GM19463 (cell line): ENCODE data around the gene KLC1.

ENCODE experiments used
- ATAC-seq: cut with Tn5 transposase; IDR thresholded peaks from one replicate; pipeline ENCODE4 v1.9.1; 2021; ENCODE audit warnings: mild to moderate bottlenecking, moderate library complexity; ENCODE audit not compliant: unreplicated experiment

Gene KLC1

DNA sequence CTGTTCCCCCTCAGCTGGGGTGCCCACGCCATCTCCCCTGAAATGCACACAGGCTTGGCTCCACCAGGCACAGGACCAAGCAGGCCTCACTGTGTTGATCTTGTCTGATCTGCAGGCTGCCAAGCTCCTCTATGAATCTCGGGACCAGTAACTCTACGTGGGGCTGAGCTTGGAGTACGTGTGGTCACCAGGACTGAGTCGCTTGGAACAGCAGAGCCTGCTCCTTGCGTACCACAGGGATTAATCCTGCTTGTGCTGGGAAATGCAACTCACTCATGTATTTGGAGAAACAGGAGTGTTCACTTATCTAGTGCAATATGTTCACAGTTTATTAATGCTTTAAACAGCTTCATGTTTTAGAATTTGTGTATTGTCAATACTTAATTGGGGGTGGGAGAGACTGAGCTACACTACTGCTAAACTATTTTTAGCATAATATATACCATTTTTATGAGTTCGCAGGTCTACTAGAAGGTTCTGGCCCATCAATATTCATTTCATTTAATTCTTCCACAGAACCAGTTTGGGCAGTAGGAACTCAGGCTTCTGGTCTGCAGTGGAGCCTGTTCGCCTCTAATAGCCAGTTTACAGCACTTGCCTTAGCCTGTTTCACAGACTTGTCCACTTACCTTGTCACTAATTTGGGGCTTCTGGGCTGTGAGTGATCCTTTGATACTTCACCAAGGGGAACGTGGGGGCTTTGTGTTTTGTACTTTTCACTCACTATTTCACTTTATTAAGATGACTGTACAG, 104.0 kb downstream of the KLC1 start:
- no peak for ATAC-seq

DNA sequence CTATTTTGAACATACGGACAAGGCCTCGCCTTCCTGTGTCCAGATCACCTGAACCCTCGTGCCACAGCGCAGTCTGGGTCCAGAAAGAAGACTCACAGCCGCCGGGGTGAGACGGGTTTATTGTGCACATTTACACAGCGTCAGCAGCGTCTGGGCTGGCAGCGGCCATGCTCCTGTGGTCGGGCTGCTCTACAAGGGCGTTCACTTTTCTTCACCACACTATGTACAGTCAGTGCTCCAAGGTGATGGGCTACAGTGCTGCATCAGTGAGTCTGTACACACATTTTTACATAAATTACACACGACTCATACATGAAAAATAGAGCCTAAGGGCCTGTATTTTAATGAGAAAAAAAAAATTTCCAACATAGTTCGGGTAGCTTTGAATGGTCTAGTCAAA, 104.6 kb downstream of the KLC1 start:
- no peak for ATAC-seq

DNA sequence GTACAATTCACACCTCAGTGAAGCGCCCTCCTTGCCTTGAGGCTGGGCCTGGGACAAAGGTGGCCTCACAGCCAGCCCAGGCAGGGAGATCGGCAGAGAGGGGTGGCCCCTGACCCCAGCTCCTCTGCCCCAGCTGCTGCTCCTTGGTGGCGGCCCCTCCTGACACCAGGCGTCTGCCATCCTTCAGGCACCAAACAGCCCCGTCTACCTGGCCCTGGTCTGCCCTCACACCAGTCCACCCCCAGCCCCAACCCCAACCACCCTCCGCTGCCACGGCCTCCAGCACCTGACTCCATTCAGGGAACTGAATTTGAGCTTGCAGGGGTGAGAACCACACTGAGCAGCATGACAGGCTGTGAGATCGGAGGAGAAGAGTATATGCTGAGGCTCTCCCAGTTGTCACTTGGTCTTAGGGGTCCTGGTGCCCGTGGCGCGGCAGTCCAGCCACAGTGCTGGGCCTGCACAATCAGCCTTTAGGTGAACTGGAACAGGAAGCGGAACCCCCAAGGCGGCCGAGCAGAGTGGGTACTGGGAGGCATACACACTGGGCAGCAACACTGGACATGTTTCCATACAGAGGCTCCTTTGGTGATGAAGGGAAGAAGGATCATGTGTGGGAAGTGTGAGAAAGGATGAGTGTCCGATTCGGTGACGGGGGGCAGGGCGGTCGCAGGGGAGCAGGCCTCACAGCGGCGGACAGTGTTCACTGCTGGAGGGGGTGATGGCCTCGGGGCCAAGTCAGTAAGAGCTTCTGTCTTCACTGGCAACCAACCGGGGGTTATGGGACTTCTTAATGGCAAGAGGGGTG, 105.3 kb downstream of the KLC1 start:
- no peak for ATAC-seq

DNA sequence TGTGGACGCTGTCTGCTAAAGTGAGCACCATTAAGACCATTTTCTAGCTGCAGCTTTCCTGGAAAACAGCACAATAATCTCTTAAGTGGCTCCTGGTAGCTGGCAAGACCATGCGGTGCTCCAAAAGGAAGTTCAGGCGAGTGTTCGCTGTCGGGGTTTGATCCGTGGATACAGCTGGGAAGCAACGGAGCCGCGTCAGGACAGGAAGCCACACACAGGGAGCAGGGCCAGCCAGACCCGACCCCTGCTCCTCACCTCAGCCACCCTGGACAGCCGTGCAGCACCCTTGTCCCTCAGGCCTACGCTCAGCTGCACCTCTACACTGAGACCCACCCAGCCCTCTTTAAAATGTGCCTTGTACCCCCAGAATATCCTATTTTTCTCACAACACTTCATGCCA, 106.0 kb downstream of the KLC1 start:
- no peak for ATAC-seq

DNA sequence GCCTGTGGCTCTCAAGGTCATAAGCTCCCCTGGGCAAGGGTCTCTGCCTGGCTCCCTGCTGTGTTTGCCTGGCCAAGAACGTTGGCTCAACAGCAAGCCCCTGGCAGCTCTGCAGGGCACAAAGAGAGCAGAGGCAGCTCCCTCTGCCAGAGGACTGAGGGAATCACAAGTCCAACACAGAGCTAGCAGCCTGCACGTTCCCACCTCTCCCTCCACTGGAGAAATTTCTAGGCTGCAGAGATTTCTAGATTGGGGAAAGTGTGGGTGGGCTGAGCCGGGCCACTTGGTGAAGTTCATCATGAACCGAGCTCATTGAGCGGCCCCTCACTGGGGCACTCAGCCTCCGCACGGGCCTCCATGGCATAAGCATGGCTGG, 106.4 kb downstream of the KLC1 start:
- no peak for ATAC-seq

DNA sequence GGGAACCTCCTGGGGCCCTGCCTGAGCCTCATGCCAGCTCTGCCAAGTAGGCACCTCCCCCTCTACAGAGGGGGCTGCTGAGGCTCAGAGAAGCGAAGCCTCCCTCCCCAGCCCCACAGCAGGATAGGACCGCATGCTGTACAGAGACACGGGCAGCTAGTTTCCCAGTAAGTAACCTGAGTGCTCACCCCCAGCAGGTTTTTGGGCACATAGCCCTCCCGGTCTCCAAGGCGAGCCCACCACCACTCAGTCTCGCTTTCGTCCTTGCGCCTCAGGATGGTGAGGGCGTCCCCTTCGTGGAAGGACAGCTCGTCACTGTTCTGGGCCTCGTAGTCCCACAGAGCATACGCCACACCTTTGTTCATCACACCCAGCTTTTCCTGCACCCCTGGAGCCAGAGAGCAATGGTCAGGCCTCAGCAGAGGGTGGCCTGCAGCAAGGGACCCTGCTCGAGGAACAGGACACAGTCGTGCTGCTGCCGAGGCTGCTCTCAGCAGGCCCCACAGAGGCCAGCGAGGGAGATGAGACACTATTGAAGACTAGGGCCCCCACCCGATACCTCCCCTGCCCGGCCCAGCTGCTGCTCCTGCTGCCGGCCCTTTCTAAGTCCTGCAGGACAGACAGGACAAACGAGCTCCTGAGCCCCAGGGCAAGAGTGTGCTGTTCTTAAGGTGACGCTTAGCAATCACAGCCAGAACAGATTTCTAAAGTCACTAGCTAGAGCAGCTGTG, 107.0 kb downstream of the KLC1 start:
- ATAC-seq, result no peak

DNA sequence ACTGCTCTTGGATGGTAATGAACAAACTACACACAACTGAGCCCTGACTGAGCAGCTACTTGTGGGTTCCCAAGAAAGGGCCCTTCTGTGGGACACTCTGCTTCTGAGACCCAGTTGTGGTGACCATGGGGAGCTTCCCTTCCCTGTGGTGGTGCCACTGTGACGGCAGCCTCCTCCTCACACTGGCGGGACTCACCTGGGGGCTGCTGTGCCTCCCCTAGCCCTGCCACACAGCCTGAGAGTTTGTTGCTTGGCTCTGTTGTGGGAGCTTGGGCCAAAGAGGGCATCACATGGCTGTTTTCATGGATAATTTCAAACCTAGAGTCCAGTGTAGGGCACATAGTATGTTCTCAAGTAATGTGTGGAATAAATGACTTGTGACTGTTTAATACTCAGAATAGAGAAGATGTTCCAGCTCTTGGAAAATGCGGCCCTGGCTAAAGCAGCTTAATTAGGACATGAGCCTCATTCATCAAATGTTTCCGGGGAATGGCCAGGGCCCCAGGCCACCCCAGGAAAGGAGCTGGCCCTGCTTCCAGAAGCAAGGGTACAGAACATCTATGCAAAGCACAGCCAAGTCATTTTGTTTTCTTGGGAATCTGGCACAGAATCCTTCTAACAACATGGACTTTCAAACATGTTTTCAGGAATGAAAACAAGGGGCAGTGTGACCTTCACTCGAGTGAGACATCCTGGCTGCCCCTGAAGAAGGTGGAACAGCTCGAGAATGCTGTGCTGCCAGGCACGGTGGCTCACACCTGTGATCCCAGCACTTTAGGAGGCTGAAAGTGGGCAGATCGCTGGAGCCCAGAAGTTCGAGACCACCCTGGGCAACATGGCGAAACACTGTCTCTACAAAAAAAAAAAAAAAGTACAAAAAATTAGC, 107.8 kb downstream of the KLC1 start:
- no peak for ATAC-seq

DNA sequence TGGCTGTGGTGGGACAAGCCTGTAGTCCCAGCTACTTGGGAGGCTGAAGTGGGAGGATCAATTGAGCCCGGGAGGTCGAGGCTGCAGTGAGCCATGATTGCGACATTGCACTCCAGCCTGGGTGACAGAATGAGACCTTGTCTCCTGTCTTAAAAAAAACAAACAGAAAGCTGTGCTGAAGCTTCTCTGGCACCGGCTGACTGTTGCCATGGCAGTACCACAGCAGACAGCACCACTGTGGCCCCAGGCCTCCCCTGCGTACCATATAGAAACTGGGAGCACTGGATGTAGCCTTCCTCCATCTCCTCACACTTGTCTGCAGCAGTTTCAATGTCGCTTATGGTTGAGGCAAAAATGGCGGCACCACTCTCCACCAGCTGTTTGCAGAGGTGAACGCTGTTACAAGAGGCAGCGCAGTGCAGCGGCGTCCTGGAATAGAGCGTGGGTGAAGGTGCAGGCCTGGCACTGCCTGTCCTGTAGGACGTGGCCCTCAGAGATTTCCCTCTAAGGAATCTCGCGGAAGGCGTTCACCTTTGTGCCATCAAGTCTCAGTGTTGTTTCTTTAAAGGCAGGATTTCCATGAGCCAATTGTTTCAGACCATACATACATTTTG, 108.5 kb downstream of the KLC1 start:
- no peak for ATAC-seq

DNA sequence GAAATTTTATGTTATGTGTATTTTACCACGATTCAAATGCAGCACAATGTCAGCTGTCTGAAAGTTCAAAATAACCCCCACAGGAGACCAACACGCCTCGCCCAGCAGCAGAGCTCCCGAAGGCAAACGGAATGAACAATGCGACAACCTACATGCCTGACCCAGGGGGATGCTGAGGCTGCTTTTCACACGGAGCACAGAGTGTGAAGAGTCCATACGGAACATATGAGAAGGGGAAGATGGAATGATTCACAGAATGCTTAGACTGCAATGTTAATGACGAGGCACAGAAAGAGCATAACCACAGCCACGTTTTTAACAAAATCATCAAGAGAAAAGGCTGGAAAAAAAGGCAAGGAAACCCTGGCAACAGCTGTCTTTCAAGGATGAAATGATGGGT, 109.2 kb downstream of the KLC1 start:
- no peak for ATAC-seq

DNA sequence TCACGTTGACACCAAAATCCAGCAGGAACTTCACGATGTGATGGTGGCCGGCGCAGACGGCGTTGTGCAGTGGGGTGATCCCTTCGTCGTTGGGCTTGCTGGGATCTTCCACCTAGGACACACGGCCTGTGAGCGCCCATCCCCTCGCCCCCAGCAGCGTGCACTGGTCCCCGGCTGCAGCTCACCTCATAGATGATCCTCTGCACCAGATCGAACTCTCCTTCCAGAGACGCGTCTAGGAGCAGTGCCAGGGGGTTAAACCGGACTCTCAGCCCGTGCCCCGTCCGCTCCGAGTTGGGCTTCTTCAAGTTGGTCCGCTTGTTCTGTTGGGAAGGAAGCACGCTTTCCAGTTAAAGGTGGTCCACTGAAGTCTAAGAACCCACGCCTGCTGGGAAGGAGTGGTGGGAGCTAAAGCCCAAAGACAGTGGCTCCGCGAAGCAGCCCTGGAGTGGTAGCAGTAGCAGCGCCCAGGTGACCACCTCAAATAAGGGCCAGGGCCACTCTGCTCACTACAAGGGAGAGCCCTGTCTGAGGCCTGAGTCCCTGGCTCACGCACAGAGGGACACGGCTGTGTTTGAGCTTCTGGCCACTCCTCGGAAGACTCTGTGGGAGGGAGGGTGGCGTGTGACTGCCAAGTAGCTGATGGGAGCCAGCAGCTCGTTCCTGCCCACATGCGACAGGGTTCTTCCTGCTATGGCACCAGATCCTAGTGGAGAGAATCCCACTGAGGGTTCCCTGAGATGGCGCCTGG, 109.9 kb downstream of the KLC1 start:
- ATAC-seq, result no peak

DNA sequence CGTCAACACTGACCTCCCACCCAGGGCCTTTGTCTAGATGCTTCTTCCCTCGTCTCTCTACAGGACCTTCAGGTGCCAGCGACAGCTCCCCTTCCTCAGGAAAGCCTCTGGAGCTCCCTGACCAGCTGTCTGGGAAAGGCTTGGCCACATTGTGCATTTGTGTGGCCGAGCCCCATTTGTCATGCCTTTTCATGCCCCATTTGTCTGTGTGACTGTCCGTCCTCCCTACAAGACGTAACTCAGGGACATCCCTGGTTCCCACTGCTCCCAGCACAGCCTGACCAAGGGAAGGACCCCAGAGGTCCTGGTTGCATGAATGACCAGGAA, 110.4 kb downstream of the KLC1 start:
- no peak for ATAC-seq

DNA sequence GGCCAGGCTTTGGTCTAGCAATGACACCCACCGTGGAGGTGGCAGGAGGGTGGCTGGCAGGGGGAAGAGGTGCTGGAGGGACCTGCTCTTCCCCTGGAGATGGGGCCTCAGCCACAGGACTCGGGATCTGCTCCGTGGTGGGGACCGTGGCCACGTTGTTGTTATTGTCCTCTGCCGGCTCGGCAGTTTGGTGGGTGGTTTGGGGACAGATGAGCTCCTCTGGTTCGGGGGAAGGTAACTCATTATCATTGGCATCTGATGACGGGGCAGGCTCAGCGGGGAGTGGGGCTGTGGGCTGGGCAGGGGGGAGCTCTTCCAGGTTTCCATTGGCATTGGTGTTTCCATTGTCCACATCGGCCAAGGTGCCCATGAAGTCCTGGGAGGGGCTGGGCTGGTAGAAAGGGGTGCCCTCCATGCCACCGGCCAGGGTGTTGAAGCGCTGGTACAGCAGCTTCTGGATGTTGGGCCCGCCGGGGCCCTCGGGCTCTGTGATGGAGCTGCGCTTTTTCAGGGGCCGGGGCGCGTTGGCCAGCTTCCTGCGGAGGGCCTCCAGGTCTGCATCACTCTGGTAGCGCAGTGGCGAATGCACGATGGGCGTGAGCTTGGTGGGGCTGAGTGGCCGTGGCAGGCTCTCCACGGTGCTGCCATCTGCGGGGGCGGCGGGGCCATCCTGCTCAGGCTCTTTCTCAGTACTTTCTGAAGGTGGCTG, 110.9 kb downstream of the KLC1 start:
- ATAC-seq, result no peak

DNA sequence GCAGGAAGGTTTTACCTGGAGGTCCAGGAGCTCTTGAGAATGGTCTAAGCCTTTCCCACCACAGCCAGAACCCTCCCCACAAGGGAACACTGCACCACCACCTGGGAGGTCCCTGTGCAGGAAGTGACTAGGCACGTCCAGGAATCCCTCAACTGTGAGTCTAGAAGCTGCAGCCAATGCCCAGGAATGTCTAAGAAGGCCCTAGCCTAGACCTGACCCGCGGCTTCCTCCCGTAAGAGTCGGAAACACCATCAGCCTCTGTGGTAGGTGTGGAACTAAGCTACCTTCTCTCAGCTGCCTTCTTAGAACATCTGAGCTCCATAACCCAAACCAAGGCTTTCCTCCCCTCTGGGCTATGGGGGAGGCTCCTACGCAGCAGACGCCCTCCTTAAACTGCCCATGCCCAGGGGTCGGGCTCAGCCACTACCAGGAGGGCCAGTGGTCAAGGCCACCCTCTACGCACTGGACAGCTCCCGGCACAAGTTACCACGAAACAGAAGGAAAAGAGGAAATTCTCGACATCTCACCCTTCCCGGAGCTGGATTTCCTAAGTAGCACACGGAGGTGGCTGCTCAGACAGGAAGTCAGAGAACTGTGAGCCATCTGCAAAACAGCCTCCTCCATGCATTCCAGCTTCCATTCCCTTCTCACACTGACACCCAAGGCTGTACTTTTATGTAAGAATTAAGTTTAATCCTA, 112.1 kb downstream of the KLC1 start:
- ATAC-seq, result no peak

DNA sequence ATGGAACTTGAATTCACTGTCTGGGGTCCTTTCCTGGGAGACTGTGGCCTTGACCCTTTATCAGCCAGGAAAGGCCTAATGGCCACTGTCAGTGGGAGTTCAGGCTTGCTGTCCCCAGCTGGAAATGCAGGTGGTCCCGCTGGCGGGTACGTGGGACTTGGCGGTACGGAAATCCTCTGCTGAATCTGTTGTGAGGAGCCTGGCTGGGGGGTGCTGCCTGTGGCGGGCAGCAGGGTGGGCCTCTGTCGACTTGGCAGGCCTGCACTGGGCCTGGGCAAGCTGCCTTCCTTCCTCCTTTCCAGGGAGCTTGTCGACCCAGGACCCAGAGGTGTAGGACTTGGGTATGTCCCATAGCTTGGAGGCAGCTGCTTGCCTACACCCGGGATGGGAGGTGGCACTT, 112.9 kb downstream of the KLC1 start:
- no peak for ATAC-seq

DNA sequence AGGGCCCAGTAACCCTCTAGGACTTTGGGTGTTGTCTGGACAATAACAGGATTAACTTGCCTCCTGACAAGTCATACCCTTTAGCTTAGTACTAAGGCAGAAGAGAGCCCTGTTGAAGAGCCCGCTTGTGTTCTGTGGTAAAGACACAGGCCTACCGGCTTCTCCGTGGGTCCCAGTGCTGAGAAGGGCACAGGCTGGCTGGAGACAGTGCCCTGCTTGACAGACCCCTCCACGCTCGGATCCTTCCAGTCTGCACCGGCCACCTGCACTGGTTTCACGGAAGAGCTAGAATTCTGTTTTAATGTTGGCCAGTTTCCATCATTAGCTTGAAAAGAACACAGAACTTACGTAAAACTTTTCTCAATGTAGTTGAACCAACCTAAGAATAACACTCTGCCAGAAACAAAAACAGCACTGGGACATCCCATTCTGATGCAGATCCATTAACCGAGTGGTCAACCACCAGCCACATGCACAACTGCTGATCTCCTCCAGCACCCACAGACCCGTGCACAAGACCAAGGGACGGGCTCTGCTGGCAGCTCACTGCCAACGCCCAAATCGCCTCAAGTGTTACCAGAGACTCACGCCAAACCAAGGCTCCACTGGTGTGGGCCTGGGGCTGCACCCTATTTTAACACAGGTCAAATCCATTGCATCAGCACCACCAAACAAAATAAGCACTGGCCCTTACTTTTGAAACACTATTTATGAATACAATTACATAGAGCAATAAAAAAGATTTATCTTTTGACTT, 113.7 kb downstream of the KLC1 start:
- no peak for ATAC-seq

DNA sequence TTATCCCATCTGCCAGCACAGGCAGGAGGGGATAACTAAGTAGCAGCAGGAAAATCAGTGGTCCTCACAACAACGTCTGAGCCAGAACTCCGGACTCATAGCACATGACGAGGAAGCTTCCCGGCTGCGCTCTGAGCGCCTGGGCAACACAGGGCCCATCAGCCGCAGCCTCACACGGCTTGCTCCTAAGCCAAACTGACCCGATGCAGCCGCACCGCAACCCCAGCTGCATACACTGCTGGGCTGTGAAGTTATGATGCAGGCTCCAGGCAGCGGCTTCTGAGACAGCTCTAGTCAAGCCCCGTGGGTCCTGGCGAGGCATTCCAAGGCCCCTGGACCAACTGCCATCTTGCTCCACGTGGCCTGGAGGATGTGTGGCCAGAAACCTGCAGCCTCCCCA, 114.7 kb downstream of the KLC1 start:
- no peak for ATAC-seq

DNA sequence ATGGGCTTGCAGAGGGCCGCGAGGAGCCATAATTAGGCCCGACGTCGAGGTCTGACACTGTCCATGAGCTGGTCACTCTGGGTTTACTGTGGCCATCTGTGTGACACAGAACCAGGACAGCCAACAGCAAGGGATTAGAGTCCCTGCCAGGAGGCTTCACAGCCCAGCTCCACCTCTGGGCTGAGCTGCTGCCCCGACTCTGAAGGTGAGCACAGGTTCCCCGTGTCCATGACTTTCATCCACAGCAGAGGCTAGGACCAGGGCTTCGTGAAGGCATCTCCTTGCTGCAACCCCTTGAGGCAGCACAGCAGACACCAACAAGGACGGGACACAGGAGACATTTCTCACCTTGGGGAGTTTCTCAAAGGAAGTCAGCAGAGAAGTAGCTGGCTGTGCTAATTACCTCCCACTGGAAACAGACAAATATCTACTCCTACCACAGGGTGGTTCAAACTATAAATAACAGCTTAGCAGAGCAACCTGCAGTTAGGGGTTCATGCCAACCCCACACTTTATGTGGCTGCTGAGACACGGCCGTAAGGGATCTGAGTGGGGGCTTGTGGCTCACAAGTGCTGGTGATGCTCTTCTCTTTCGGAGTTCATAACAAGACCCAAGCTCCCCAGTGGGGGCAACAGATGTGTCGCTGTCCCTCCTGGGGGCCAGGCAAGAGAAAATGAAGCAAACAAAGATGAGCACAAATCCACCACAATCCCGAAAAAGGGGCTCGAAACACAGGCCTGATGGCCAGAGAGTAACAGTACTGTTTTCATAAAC, 115.8 kb downstream of the KLC1 start:
- no peak for ATAC-seq
